PC-3 (cell line): ENCODE data around the gene SKIC8. TPM values are rescaled to one million over a fixed set of nuclear protein-coding genes. Genes with fewer than 3 reads are reported as not detected.
"Not testable (repeated sequence)": the region's sequence is repeated elsewhere in the genome, so short reads cannot be mapped to it uniquely, and the experiment has no call there.

Experiments
- ATAC-seq: fragments of 200-7000 bp; cut with Tn5 transposase; 2 replicates; pipeline ENCODE4 v1.9.1; 2020; ENCODE audit warnings: mild to moderate bottlenecking, moderate library complexity
- BruUV-seq: library from RNA; stranded (reverse); fragments of 400-500 nt; replicated peaks from 2 replicates; lab custom pipeline; 2021; lab: Mats Ljungman, UMichigan
- CTCF ChIA-PET: fragments of 300-600 bp; sonication (Branson Sonifier 250); formaldehyde crosslinking; loops from one replicate; lab custom pipeline; 2022; ENCODE audit warnings: antibody characterized with exemption; lab: Charles Lee
- POLR2A ChIA-PET: fragments of 300-600 bp; sonication (Branson Sonifier 250); formaldehyde crosslinking; loops from one replicate; lab custom pipeline; 2022; ENCODE audit warnings: antibody characterized with exemption; ENCODE audit not compliant: unreplicated experiment; lab: Charles Lee
- DNase-seq: peaks from one replicate; pipeline ENCODE4 v3.0.0-alpha.2; 2015
- H2AFZ ChIP-seq: fragments of 300-600 bp; sonication (generic); 2 replicates; pipeline ENCODE4 v1.6.0; 2016; ENCODE audit warnings: antibody characterized with exemption, low read length
- H3F3A ChIP-seq: fragments of 300-600 bp; sonication (generic); one replicate; pipeline ENCODE4 v1.6.0; 2017; ENCODE audit warnings: antibody characterized with exemption, low read length, control low read depth, mild to moderate bottlenecking; ENCODE audit not compliant: unreplicated experiment
- H3K27ac ChIP-seq: fragments of 300-600 bp; sonication (generic); 2 replicates; pipeline ENCODE4 v1.5.1; 2016; ENCODE audit warnings: mild to moderate bottlenecking, low read length
- H3K27me3 ChIP-seq: fragments of 300-600 bp; sonication (generic); 2 replicates; pipeline ENCODE4 v1.6.1; 2016; ENCODE audit warnings: low read length, mixed read lengths
- H3K36me3 ChIP-seq: fragments of 300-600 bp; sonication (generic); 2 replicates; pipeline ENCODE4 v1.6.1; 2016; ENCODE audit warnings: low read depth, mixed run types, low read length, mixed read lengths
- H3K4me1 ChIP-seq: fragments of 300-600 bp; sonication (generic); 2 replicates; pipeline ENCODE4 v1.5.1; 2016; ENCODE audit warnings: low read length; ENCODE audit not compliant: insufficient read depth
- H3K4me2 ChIP-seq: fragments of 300-600 bp; sonication (generic); 2 replicates; pipeline ENCODE4 v1.6.0; 2016; ENCODE audit warnings: low read length
- H3K4me3 ChIP-seq: fragments of 300-600 bp; sonication (generic); 2 replicates; pipeline ENCODE4 v1.5.1; 2016; ENCODE audit warnings: mild to moderate bottlenecking, low read length, mixed read lengths
- H3K79me2 ChIP-seq: fragments of 300-600 bp; sonication (generic); 2 replicates; pipeline ENCODE4 v1.6.1; 2017; ENCODE audit warnings: low read length, mixed read lengths
- H3K9ac ChIP-seq: fragments of 300-600 bp; sonication (generic); 2 replicates; pipeline ENCODE4 v1.6.0; 2016; ENCODE audit warnings: mild to moderate bottlenecking, low read length
- H3K9me2 ChIP-seq: fragments of 300-600 bp; sonication (generic); replicated peaks from 2 replicates; pipeline ENCODE4 v1.6.1; 2016; ENCODE audit warnings: mixed run types, low read length, mixed read lengths
- H3K9me3 ChIP-seq: fragments of 300-600 bp; sonication (generic); 2 replicates; pipeline ENCODE4 v1.6.1; 2016; ENCODE audit warnings: low read length, mixed read lengths
- H4K20me1 ChIP-seq: fragments of 300-600 bp; sonication (generic); 2 replicates; pipeline ENCODE4 v1.6.1; 2016; ENCODE audit warnings: low read length, mixed read lengths
- EZH2 ChIP-seq: fragments of 300-600 bp; sonication (generic); IDR thresholded peaks from one replicate; pipeline ENCODE4 v1.6.1; 2017; ENCODE audit warnings: antibody characterized with exemption, mild to moderate bottlenecking, low read length; ENCODE audit not compliant: unreplicated experiment
- EZH2phosphoT487 ChIP-seq: fragments of 300-600 bp; sonication (generic); IDR thresholded peaks from 2 replicates; pipeline ENCODE4 v1.6.1; 2018; ENCODE audit warnings: mild to moderate bottlenecking, antibody characterized with exemption, low read length, borderline replicate concordance
- intact Hi-C: fragments of 100-400 bp; cut with micrococcal nuclease; formaldehyde crosslinking; loops from 2 replicates; pipeline ENCODE4 v1.9.0; 2023
- total RNA-seq: library from RNA; depleted of rRNA; stranded (reverse); fragments of >200 nt; gene quantifications from 2 replicates; pipeline ENCODE4 v1.2.3, GENCODE V29; 2014
- TF ChIP-seq, protein P1 (sequence below): fragments of 300-600 bp; sonication (generic); conservative IDR thresholded peaks from 2 replicates; pipeline ENCODE4 v1.5.1; 2017; ENCODE audit warnings: antibody characterized with exemption, low read depth, mild to moderate bottlenecking, low read length

SKIC8 gene
- total RNA-seq, 1 experiment from 2014 or later, result 56.1 TPM

DNA sequence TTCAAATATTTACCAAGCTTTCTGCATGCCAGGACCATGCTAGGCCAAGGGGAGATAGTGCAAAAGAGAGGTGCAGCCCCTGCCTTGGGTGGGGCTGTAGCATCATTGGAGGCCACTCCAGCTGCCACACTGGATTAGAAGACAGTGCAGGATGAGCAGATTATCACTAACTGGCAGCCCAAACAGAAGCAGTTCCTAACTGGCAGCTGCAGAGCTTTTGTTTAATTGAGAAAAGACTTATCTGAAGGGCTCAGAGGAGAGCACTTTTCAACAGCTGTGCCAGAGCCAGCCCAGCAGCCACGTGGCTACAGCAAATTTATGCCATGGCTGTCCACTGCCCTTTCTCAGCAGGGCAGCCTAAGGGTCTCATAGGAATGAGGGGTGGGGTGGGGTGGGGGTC, 51.5 kb downstream of the SKIC8 start:
- DNase-seq (no peak), ATAC-seq (no peak)
- no peaks in the 10 kb centered on the region for H3K9me3 ChIP-seq
- H3K4me3 ChIP-seq, result no peak overlapping the region
- H3K79me2 ChIP-seq, result no peaks in the 10 kb centered on the region
- H3K27ac ChIP-seq, result no peak overlapping the region
- no peak overlapping the region for H2AFZ ChIP-seq
- no peak overlapping the region for H3K9ac ChIP-seq
- TF ChIP-seq EZH2, result no peak
- TF ChIP-seq, protein P1, sequence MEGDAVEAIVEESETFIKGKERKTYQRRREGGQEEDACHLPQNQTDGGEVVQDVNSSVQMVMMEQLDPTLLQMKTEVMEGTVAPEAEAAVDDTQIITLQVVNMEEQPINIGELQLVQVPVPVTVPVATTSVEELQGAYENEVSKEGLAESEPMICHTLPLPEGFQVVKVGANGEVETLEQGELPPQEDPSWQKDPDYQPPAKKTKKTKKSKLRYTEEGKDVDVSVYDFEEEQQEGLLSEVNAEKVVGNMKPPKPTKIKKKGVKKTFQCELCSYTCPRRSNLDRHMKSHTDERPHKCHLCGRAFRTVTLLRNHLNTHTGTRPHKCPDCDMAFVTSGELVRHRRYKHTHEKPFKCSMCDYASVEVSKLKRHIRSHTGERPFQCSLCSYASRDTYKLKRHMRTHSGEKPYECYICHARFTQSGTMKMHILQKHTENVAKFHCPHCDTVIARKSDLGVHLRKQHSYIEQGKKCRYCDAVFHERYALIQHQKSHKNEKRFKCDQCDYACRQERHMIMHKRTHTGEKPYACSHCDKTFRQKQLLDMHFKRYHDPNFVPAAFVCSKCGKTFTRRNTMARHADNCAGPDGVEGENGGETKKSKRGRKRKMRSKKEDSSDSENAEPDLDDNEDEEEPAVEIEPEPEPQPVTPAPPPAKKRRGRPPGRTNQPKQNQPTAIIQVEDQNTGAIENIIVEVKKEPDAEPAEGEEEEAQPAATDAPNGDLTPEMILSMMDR, result no peak
- ChIA-PET CTCF (no interaction called here), POLR2A (no interaction called here)
- intact Hi-C loops, result no loop called here
- H3K4me2 ChIP-seq, result no peak overlapping the region
- H4K20me1 ChIP-seq, result no peaks in the 10 kb centered on the region
- H3K27me3 ChIP-seq, result no peaks in the 10 kb centered on the region
- H3F3A ChIP-seq, result no peaks in the 10 kb centered on the region
- BruUV-seq, result no TSS peak
- no peaks in the 10 kb centered on the region for H3K4me1 ChIP-seq
- no peaks in the 10 kb centered on the region for H3K36me3 ChIP-seq
- H3K9me2 ChIP-seq, result no peaks in the 10 kb centered on the region

DNA sequence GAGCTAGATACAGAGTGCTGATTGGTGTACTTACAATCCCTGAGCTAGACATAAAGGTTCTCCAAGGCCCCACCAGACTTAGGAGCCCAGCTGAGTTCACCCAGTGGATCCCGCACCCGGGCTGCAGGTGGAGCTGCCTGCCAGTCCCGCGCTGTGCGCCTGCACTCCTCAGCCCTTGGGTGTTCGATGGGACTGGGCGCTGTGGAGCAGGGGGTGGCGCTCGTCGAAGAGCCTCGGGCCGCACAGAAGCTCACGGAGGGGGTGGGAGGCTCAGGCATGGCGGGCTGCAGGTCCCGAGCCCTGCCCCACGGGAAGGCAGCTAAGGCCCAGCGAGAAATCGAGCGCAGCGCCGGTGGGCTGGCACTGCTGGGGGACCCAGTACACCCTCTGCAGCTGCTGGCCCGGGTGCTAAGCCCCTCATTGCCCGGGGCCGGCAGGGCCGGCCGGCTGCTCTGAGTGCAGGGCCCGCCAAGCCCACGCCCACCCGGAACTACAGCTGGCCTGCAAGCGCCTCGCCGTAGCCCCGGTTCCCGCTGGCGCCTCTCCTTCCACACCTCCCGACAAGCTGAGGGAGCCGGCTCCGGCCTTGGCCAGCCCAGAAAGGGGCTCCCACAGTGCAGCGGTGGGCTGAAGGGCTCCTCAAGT, 53.3 kb downstream of the SKIC8 start:
- POLR2A ChIA-PET, result not testable (repeated sequence)

DNA sequence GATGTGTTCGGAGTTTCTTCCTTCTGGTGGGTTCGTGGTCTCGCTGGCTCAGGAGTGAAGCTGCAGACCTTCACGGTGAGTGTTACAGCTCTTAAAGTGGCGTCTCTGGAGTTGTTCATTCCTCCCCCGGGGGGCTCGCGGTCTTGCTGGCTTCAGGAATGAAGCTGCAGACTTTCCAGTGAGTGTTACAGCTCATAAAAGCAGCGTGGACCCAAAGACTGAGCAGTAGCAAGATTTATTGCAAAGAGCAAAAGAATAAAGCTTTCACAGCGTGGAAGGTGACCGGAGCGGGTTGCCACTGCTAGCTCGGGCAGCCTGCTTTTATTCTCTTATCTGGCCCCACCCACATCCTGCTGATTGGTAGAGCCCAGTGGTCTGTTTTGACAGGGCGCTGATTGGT, 54.0 kb downstream of the SKIC8 start:
- H3K4me3 ChIP-seq, intact Hi-C loops: not testable (repeated sequence)

More for the DNA sequence above, 53.3 kb downstream of the SKIC8 start:
- H3K4me1 ChIP-seq, H3K9ac ChIP-seq, H3F3A ChIP-seq, H2AFZ ChIP-seq, BruUV-seq, H3K27ac ChIP-seq, CTCF ChIA-PET, H3K4me3 ChIP-seq, ATAC-seq, H3K79me2 ChIP-seq, H3K36me3 ChIP-seq, H4K20me1 ChIP-seq, H3K9me2 ChIP-seq, intact Hi-C loops, H3K27me3 ChIP-seq, DNase-seq, H3K9me3 ChIP-seq, H3K4me2 ChIP-seq: not testable (repeated sequence)

DNA sequence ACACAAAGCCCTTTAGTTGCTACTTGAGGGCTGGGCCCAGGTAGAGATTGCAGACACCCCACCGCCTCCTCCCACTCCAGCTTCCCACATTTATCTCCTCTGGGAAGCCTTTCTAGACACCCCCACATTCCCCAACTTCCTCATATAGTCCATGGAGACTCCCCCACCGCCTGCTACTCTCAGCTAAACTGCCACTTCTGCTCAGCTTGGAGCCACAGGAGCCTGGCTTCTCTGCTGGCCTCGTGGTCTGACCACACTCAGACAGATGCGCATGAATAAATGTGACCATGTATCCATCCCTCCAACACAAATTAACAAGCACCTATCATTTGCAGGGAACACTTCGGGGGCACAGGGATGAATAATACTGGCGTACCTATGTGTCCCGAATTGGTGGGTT, 54.5 kb downstream of the SKIC8 start:
- ChIA-PET CTCF (no interaction called here), POLR2A (no interaction called here)
- no peaks in the 10 kb centered on the region for H4K20me1 ChIP-seq

More for the DNA sequence above, 54.0 kb downstream of the SKIC8 start:
- CTCF ChIA-PET, H3F3A ChIP-seq, DNase-seq, BruUV-seq, H3K27me3 ChIP-seq, ATAC-seq, H3K27ac ChIP-seq, H3K9me3 ChIP-seq, POLR2A ChIA-PET, H4K20me1 ChIP-seq, H3K79me2 ChIP-seq, H3K9me2 ChIP-seq, H2AFZ ChIP-seq, H3K4me2 ChIP-seq, H3K36me3 ChIP-seq, H3K9ac ChIP-seq, H3K4me1 ChIP-seq: not testable (repeated sequence)

More for the DNA sequence above, 54.5 kb downstream of the SKIC8 start:
- Histone ChIP-seq H3F3A (no peaks in the 10 kb centered on the region), H3K4me2 (no peak overlapping the region), H3K4me3 (no peak overlapping the region), H3K27me3 (no peaks in the 10 kb centered on the region), H3K4me1 (no peaks in the 10 kb centered on the region), H3K36me3 (no peaks in the 10 kb centered on the region), H2AFZ (no peak overlapping the region), H3K27ac (no peak overlapping the region), H3K9ac (no peak overlapping the region), H3K9me3 (no peaks in the 10 kb centered on the region), H3K79me2 (no peaks in the 10 kb centered on the region), H3K9me2 (no peaks in the 10 kb centered on the region)
- no peak for ATAC-seq
- BruUV-seq, result no TSS peak
- no peak for DNase-seq
- TF ChIP-seq, protein P1, result no peak
- TF ChIP-seq EZH2phosphoT487 (no peak), EZH2 (no peak)
- intact Hi-C loops, result loop anchor here (5.0 kb wide), 2 partner anchors 48 to 113 kb away; partner anchors contain the start of gene CIB2
